ENCODE measurements around the gene ALX1. TPM values are rescaled to one million over a fixed set of nuclear protein-coding genes. Genes with fewer than 3 reads are reported as not detected.

ALX1 gene
- under 0.01 TPM for total RNA-seq

DNA sequence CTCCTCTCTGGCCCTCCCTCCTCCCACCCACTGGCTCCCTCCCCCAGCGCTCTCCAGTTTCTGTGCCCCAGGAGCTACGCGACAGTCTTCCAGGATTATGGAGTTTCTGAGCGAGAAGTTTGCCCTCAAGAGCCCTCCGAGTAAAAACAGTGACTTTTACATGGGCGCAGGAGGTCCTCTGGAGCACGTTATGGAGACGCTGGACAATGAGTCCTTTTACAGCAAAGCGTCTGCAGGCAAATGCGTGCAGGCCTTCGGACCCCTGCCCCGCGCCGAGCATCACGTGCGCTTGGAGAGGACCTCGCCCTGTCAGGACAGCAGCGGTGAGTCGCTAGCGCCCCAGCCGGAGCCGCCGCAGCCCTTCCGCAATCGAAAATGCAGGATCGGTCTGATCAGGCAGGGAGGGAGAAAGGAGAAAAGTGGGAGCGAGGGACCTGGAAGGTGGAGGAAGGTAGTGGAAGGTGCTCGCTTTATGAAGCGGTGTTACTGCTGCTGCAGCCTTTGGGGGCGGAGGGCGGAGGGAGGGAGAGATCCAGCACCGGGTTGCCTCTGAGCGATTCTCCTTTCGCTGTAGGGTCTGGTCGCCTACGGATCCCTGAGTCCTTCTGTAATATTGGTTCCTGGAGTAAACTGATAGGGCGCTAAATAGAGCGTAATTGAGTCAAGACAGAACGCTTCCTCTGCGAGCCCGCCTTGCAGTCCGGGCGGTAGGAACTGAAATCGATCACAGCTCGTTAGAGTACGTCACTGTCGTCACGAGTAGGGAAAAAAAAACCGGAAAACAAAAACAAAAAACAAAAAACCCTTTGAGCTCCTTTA lies at the start of gene ALX1:
TSS of gene ALX1 (plus strand) at position 56 of the 819 bp plus-strand sequence. CDS start at position 98, 42 bp downstream.
- FAIRE-seq, result no peak
- no peak for DNase-seq (ENCODE audit: low spot score in 2 of 2)

DNA sequence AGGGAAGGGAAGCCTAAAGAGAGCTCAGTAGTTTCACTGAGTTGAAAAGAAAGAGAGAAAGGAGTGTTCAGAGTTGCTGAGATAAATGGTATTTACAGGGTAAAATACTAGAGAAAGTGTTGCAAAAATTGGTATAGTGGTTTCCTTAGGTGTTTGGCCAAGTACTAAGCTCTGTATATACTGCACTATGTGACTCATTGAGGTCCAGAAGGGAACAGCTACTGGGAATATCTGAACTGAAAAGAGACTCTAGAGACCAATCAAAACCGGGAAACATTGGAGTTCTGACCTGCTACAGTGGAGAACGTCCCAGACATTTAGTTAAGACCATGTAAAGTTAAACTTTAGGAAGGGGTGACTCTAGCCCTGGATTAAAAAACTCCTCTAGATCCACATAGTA lies 42.7 kb upstream of the ALX1 start:
- DNase-seq (ENCODE audit: low spot score in 2 of 2) (no peak), FAIRE-seq (no peak)

DNA sequence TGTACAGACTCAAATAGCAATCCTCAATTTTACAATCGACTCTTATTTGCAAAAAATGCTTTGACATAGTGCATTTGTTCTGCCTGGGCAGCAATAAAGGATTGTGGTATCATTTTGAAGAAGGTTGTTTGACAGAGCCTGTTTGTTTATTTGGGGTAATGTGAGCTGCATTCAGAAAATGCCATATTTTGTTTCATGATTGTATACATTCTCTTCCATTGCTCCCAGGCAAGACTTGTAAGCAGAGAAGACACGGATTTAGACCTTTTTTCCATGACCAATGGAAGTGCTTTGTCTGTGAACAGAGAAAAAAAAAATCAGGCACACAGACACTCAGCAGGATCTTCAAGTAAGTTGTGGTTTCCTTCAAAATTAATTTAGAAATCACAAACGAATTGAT lies 35.5 kb upstream of the ALX1 start:
- no peak for DNase-seq (ENCODE audit: low spot score in 2 of 2)
- FAIRE-seq, result no peak

DNA sequence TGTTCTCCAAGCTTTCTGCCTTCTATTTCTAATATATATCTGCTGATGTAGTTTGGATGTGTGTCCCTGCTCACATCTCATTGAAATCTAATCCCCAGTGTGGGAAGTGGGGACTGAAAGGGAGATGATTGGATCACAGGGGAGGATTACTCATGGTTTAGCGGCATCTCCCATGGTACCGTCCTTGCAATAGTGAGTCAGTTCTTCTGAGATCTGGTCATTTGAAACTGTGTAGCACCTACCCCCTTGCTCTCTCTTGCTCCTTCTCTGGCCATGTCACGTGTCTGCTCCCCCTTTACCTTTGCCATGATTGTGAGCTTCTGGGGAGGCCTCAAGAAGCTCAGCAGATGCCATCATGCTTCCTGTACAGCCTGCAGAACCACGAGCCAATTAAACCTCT lies 26.2 kb upstream of the ALX1 start:
- DNase-seq (ENCODE audit: low spot score in 2 of 2) (no peak), FAIRE-seq (no peak)

DNA sequence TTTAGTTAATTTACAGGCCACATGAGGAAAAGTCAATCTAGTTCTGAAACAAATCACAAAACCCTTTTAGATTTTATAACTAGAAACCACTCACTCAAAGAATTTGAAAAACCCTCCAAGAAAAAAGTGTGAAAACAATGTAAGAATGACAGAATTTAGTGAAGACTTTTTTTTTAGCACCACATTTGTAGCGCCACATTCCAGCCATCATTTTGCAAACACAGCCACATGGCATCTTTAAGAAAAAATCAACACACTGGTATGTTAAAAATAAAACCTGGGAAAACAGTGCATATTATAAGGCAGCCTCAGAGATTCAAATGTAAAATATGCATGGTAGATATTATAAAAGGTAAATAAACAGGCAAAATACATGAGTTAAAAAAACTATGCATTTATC lies 22.3 kb upstream of the ALX1 start:
- FAIRE-seq (no peak), DNase-seq (ENCODE audit: low spot score in 2 of 2) (no peak)

DNA sequence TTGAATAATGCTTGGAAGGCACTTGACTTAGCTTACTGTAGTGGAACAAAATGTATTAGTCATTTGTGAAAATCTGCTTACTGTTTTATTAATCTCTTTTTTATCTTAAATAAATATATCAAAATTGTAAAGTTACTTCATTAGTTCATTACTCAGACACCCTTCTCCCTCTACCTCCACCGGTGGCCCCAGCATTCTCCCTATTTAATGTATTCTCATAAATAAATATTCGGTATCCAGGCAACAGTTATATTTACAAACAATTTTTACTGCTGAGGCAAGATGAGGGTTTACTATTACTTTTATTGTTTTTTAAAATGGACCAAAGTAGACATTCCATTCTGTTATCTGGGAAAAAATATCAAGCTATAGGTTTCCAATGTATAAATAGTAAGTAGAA lies 19.6 kb upstream of the ALX1 start:
- DNase-seq (ENCODE audit: low spot score in 2 of 2) (no peak), FAIRE-seq (no peak)

DNA sequence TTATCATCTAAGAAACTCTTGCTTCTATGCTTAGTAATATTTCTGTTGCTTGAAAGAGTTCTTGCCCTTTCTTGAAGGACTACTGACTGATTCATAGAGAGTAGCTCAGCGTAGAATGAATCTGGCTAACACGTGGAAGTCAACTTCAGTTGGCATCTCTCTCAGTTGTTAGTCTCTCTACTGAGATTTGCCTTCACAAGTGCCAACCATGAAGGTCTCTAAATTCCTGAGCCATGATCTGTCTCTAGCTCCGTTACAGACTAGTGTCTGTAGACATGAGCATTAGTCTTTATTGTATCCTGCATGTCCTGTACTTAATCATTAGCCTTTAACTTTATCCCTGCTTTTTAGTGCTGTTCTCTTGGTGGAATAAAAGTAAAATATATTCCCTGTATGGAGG lies 19.1 kb upstream of the ALX1 start:
- no peak for FAIRE-seq
- DNase-seq (ENCODE audit: low spot score in 2 of 2), result no peak

DNA sequence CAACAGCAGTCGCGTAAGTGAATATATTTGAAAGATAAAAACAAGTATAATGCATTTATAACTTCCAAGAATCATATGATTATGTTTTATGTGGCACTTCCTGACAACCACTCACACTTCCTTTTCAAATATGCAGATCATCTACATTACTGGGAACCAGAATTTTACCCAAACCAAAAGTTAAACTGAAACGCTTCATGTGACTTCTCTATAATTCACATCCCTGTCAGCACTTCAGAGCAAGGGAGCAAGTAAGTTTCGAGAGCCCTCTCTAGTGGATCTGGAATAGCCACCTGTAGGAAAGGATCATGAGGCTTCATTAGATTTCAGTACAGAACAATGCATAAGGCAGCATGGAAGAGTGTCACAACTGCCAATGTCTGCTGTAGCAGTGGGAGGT lies 13.7 kb upstream of the ALX1 start:
- DNase-seq (ENCODE audit: low spot score in 2 of 2) (no peak), FAIRE-seq (no peak)

DNA sequence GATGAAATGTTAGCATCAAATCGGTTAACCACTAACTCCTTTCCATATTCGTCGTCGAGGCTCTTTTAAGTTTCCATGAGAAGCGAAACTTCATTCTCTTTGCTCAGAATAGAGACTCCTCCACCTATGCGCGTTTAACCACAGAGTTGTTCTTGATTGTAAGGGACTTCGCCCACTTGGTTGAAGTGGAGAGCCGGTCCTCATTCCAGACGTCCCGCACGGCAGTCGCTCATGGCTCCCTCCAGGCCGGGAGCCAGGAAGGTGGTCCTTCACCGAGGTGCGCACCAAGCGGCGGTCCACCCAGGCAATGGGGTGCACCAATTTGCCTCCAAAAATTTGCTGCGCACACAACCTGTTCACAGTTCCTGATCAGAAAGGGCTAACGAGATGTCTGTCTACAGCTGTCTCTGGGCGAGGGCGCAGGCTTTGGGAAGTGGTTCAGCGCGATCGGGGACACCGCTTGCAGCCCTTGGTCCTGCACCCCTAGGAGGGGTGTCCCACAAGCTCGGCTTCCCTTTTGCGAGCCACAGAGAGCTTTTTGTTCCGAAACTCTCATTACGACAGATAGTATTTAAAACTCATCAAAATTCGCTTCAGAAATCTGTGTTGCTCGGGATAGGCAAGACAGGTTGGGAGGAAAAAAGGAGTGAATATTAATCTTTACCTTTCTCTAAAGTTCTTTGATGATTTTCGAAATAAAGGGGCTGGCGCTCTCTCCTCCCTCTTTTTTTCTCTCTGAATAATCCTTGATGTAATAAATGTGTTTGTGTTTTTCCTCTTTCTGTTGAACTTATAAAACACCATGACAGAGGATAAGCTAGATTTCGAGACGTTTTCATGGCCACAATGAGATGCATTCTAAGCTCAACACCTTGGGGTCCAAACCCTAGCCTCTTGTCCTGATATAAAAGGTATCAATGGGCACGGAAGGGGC lies 6.4 kb upstream of the ALX1 start:
- DNase-seq (ENCODE audit: low spot score in 2 of 2), result no peak
- no peak for FAIRE-seq

DNA sequence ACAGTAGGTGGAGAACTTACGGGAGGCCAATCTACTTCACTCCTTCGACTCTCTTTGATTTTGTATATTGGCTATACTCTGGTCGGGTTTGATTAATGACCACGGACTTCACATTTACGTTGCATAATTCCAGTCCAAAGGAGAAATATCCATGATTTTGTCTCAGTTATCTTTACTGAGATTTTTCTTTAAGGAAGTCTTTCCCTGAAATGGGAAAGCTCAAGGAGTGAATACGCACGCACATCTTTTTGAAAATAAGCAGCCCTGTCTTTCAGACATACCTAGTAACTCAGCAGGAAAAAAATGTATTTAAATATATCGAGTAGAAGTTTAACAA lies 5.7 kb upstream of the ALX1 start:
- DNase-seq (ENCODE audit: low spot score in 2 of 2), result no peak
- no peak for FAIRE-seq

DNA sequence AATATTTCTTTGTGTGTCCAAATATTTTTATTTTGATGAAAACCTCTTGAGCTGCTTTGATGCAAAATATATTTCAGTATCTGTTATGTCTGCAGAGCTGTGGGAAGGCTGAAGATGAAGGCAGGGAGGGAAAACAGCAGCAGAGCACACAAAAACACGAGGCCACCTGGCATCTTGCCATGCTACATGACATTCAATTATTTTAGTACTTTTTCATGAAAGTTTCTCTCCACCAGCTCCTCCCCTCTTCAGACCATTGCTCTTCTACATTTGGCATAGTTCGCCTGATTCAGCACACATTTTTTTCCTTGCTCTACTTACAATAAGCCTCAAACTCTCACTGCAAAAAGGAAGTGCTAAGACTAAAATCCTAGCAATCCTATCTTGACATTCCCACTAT lies 4.6 kb upstream of the ALX1 start:
- no peak for DNase-seq (ENCODE audit: low spot score in 2 of 2)
- no peak for FAIRE-seq

DNA sequence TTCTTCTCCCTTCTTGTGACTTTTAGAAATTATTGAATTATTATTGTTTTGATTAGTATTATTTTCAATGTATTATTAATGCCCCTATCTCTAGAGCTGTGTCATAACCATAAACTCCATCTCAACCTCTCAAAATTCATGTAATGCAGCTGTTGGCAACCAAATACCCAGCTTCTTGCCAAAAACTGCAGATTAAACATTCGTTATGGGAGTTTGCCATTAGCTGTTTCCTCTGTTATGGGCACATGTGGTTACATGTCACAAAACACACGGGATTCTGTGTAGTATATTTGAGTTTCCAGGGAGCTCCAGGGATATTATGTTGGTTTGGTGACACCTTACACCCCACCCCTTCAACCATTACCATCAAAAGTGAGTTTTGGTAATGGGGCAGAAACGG lies 2.8 kb upstream of the ALX1 start:
- FAIRE-seq, result no peak
- DNase-seq (ENCODE audit: low spot score in 2 of 2), result no peak

DNA sequence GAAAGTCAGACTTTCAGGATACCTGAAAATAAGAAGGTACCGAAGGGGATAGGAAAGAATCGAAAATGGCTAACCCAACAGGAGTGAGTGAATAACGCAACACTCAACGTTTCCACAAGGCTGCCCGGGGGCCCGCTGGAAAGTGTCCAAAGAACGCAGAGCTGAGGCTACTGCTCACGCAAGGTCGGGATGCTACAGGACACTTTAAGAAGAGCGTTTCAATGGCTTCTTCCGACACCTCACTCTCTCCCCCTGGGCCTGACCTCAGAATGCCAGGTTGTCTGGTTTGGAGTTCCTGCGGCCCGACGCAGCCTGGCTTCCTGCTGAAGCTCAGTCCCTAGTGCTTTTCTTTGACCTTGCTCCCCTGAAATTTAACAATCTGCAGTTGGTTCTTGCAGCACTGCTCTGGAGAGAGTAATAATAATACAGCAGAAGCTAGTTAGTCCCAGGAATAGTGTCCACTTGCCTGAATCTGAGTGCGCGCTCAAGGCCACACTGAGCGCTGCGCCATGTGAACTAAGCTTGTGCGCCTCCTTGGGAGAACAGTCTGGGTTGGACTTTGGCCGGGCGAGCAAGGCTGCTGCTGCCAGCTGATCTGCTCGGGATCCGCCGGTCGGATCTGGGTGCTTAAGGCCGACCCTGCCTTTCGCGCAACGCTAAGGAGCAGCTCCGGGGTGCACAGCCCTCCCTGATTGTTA lies 2.0 kb upstream of the ALX1 start:
- DNase-seq (ENCODE audit: low spot score in 2 of 2) (no peak), FAIRE-seq (no peak)

DNA sequence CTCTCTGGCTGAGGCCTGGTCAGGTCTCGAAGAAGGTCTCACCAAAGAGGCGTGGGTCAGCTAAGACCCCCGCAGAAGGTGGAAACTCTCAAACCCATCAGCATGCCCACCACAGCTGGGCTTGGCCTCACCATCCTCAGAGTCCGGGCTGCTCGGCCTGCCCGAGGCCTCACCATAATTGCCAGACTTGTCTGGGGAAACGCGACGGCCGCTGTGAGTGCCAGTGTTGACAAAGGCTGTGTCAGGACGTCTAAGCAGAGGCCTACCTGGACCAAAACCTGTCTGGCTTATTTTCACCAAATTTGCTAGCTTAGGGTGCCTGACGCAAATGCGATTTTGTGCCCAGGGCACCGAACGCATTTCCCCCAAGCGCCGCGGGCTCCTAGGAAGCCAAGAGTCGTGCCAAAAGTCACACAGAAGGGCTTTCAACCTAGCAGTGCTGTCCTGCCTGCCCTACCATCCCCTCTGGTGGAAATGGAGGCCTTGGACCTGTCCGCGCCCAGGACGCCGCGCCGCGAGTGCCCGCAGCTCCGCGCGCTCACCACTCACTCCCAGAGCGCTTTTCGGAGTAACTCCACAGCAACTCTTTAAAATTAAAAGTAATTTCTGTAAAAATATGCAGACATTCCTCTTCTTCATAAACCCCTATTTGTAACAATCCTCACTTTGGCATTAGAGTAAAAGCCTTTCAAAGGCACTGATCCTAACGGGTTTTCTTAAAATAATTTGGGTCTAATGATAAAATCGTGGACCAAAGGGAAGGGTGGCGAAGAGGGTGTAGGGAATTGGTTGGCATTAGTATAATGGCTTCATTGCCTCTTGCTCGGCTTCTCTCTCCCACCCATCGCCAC lies 1.2 kb upstream of the ALX1 start:
- DNase-seq (ENCODE audit: low spot score in 2 of 2) (no peak), FAIRE-seq (no peak)

DNA sequence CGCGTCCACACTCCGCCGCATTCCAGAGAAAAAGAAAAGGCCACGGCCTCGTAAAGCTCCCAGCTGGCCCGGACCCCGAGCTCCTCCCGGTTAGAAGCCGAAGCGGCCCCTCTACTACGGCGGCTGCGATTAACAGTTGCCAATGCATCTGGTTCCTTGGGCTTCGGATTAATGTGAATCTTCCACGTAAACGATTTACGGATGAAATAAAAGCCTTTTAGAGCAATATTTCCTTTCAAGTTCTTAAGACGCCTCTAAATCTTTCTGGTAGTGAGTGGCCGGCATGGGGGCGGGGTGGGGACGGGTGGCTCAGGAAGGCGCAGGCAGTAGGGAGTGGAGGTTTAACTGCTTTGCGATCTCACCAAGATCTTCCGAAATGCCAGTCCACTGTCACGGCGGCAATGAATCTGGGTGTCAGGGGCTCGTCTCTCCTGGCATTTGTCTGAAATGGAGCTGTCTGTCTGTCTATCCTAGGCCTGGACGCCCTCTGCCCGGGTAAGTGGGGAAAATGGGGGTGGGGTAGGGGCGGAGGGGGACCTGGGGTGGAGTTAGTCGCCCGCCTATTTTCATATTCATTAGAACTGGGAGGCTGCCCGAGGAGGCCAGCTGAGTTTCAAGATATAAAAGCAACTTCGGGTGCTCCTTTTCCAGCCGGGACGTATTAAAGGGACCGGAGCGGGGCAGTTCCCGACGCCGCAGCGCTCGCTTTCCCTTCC lies 413 bp upstream of the ALX1 start:
- FAIRE-seq (no peak), DNase-seq (ENCODE audit: low spot score in 2 of 2) (no peak)

DNA sequence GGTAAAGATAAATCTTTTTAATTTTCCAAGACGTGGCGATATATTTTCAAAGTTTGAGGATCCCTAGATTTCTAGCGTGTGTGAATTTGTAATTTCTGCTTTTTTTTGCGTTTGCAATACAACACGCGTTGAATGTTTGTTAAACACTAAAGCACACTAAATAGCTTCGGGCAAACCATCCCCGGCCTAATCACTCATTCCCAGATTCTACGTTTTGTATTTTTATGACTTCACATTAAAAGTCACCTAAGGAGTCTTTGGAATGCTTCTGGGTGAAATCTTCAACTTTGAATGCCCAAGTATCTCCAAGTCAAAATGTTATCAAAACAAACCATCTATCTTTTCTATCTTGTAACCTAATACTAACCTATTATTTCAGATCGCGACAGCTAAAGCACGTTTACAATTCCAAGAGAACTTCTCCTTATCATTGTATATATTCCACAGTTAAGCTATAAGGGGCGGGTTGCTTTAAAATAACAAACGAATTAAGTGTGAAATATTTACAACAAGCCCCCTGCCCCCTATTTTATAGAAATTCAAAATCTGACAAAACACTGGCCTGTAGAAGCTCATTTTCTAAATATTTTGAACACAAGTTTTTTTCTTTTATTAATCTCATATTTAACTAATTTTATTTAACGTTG lies 1.1 kb downstream of the ALX1 start:
- FAIRE-seq (no peak), DNase-seq (ENCODE audit: low spot score in 2 of 2) (no peak)

DNA sequence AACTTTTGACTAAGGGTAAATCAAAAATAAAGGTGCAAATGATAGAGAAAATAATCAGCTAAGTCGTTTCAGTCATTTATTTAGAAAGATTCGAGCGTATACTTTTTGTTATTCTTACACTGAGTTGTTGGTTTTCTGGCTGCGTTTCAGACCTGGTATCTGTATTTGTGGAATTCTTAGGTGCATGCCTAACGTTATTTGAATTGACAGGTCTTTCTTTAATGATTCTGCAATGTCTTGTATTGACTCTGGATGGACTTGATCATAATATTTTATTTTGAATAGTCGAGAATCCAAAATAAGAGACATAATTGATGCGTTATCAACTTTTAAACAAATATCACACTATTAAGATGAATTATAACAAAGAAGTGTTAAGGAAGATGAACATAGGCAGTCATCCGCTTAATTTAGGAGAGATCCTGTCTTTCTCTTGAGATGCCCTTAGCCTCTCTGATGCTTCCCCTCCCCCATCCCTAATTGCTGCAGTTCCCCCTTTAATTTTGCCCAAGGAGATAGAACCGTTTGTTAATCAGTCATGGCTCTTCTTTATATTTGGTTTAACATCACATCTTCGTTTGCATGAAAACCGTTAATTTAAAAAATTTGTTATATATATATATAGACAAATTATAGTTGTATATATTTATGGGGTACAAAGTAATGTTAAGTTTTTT lies 1.8 kb downstream of the ALX1 start:
- DNase-seq (ENCODE audit: low spot score in 2 of 2), result no peak
- no peak for FAIRE-seq

DNA sequence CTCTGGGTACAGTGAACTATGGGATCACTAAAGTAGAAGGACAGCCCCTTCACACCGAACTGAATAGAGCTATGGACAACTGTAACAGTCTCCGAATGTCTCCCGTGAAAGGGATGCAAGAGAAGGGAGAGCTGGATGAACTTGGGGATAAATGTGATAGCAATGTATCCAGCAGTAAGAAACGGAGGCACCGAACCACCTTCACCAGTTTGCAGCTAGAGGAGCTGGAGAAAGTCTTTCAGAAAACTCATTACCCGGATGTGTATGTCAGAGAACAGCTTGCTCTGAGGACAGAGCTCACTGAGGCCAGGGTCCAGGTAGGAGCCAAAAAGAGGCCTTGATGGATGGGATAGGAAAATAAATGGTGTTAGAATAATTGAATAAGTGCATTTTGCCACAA lies 3.5 kb downstream of the ALX1 start:
- no peak for DNase-seq (ENCODE audit: low spot score in 2 of 2)

DNA sequence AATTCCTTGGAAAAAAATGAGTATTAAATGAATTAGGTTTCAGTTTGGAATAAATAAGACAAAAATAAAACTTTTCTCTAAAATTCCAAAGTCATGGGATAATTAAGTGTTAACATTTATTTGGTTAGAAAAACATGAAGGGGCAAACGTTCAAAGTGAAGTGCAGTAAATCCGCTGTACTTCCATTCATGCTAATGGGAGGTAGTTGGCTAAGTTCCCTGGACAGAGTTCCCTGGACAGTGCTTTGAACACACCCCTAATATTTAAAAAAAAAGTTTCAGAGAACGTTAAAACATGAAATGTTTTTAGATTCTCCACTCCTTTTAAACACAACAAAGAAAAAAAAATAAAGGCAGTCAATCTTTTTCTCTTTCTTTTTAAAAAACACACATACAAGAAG lies 16.3 kb downstream of the ALX1 start:
- DNase-seq (ENCODE audit: low spot score in 2 of 2) (no peak), FAIRE-seq (no peak)

More for the DNA sequence above, 3.5 kb downstream of the ALX1 start:
- FAIRE-seq, result no peak

All from frontal cortex (tissue), 4 donors.